SU-DHL-6 (cell line): ENCODE measurements around the gene NPAS2.

ENCODE experiments used
- EZH2phosphoT487 ChIP-seq: fragments of 200-600 bp; sonication (generic), shearing (Covaris generic); conservative IDR thresholded peaks from 2 replicates; pipeline ENCODE4 v1.6.1; 2018; ENCODE audit warnings: mild to moderate bottlenecking, antibody characterized with exemption, low read length, moderate library complexity, mixed read lengths
- TF ChIP-seq, protein P1 (sequence below): fragments of 200-600 bp; sonication (generic); IDR thresholded peaks from one replicate; pipeline ENCODE4 v1.5.1; 2017; ENCODE audit warnings: antibody characterized with exemption, mild to moderate bottlenecking, low read length, moderate library complexity; ENCODE audit not compliant: insufficient read depth, poor library complexity, severe bottlenecking

DNA sequence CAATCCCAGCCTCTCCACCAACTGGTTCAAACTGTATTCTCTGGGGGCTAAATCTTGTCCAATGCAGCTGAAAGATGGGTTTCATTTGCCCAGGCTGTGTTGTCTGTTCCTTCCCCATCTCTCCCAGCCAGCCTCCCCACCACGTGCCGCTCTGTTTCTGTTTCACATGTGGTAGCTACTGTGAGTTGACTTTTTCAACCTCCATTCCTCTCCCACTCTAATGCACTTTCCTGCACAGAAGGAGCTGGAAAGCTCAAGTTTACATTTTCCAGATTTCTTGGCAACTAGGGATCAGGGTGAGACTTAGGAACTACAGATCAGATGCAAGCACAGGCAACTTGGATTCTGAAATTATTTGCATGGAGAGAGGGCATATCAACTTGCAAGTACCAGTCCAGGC lies 19.0 kb upstream of the NPAS2 start:
- TF ChIP-seq, protein P1, sequence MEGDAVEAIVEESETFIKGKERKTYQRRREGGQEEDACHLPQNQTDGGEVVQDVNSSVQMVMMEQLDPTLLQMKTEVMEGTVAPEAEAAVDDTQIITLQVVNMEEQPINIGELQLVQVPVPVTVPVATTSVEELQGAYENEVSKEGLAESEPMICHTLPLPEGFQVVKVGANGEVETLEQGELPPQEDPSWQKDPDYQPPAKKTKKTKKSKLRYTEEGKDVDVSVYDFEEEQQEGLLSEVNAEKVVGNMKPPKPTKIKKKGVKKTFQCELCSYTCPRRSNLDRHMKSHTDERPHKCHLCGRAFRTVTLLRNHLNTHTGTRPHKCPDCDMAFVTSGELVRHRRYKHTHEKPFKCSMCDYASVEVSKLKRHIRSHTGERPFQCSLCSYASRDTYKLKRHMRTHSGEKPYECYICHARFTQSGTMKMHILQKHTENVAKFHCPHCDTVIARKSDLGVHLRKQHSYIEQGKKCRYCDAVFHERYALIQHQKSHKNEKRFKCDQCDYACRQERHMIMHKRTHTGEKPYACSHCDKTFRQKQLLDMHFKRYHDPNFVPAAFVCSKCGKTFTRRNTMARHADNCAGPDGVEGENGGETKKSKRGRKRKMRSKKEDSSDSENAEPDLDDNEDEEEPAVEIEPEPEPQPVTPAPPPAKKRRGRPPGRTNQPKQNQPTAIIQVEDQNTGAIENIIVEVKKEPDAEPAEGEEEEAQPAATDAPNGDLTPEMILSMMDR, result no peak
- no peak for TF ChIP-seq EZH2phosphoT487
